Mucosa of gallbladder (tissue), 1 donor: ENCODE results near the gene B3GAT1. TPM values are rescaled to one million over a fixed set of nuclear protein-coding genes. Genes with fewer than 3 reads are reported as not detected.

Experiments used
- DNase-seq: peaks from one replicate; pipeline ENCODE4 v3.0.0-alpha.2; 2020; ENCODE audit warnings: low spot score
- total RNA-seq: library from RNA; stranded (reverse); gene quantifications from one replicate; pipeline ENCODE4 v1.2.1, GENCODE V29; 2021
- donor health status: DM: no; HTN: no; CAD: no.

The B3GAT1 gene
- total RNA-seq, 1 donor from 2014 or later = 0.20 TPM

- peak; percentile 5 for DNase-seq
Measured at GRCh38 chr11:134334796-134335571, 77.1 kb downstream of the B3GAT1 start.

- no peak for DNase-seq
Measured at GRCh38 chr11:134333946-134334345, 78.1 kb downstream of the B3GAT1 start.

GRCh38 chr11:134333312-134333711 lies 78.7 kb downstream of the B3GAT1 start:
- no peak for DNase-seq

- no peak for DNase-seq
Measured at GRCh38 chr11:134332782-134333181, 79.3 kb downstream of the B3GAT1 start.

GRCh38 chr11:134332189-134332631 lies 79.8 kb downstream of the B3GAT1 start:
- no peak for DNase-seq

GRCh38 chr11:134331354-134332188 lies 80.5 kb downstream of the B3GAT1 start, which contains the start of gene GLB1L2:
GLB1L2 (plus strand) TSS chr11:134331988; CDS start chr11:134332062, 74 bp downstream.
- peak; percentile 76 for DNase-seq

- peak; percentile 9 for DNase-seq
Measured at GRCh38 chr11:134330611-134331353, 81.3 kb downstream of the B3GAT1 start.

Other genes starting within 250 kb of the B3GAT1 start
- gene NCAPD3, start 188.3 kb downstream of the B3GAT1 start, total RNA-seq = 14.7 TPM
- gene VPS26B, start 187.6 kb downstream of the B3GAT1 start, total RNA-seq = 54.8 TPM
- gene THYN1, start 158.9 kb downstream of the B3GAT1 start, total RNA-seq = 39.4 TPM
- gene ACAD8, start 158.7 kb downstream of the B3GAT1 start, total RNA-seq = 29.7 TPM
- gene GLB1L3, start 135.9 kb downstream of the B3GAT1 start, total RNA-seq = not detected
- gene GLB1L2, start 80.3 kb downstream of the B3GAT1 start, total RNA-seq = 8.8 TPM